Natural killer cell treated with Interleukin-12 subunit alpha and Interleukin-12 subunit beta and Interleukin-15 and Interleukin-18, amount 100 ng/mL, for 72 hours (primary cell): ENCODE data around the gene ASTN1. TPM values are rescaled to one million over a fixed set of nuclear protein-coding genes. Genes with fewer than 3 reads are reported as not detected.
A peak's percentile ranks its signal among the peaks of the same experiment; 100 is the strongest.

ENCODE experiments used
- ATAC-seq, 2 donors: fragments of 150-1000 bp; cut with Tn5 transposase in 1 of 2; sonication (Bioruptor Pico), chemical (Tn5 transposase) in 1 of 2; 2 replicates each; pipeline ENCODE4 v1.10.0; 2021
- DNase-seq: peaks from one replicate; pipeline ENCODE4 v3.0.0; 2022; ENCODE audit warnings: low spot score
- H3K27ac Mint-ChIP-seq, 2 donors: 1 replicate in 1 of 2; 2 replicates in 1 of 2; pipeline ENCODE4 v1.8.0; 2022; ENCODE audit warnings: mixed read lengths in 2 of 2, mild to moderate bottlenecking in 1 of 2, moderate library complexity in 1 of 2
- H3K27me3 Mint-ChIP-seq, 2 donors: 1 replicate in 1 of 2; 2 replicates in 1 of 2; pipeline ENCODE4 v1.8.0; 2022; ENCODE audit warnings: mixed read lengths in 2 of 2
- H3K36me3 Mint-ChIP-seq: one replicate; pipeline ENCODE4 v1.8.0; 2022; ENCODE audit warnings: mixed read lengths
- H3K4me1 Mint-ChIP-seq, 2 donors: 1 replicate in 1 of 2; 2 replicates in 1 of 2; pipeline ENCODE4 v1.8.0; 2022; ENCODE audit warnings: low read depth in 2 of 2, mixed read lengths in 2 of 2, mild to moderate bottlenecking in 1 of 2
- H3K4me3 Mint-ChIP-seq: one replicate; pipeline ENCODE4 v1.8.0; 2022; ENCODE audit warnings: mixed read lengths
- H3K9me3 Mint-ChIP-seq: 2 replicates; pipeline ENCODE4 v1.8.0; 2022; ENCODE audit warnings: mixed read lengths
- total RNA-seq, 2 donors: library from RNA; stranded (reverse); gene quantifications; one replicate each; pipeline ENCODE4 v1.2.3, GENCODE V29; 2022

The ASTN1 gene
- total RNA-seq, 2 donors from 2014 or later, result not detected

- Mint-ChIP-seq H3K4me3 (no peak overlapping the region), H3K27me3 (no peaks in the 10 kb centered on the region), H3K27ac (no peak overlapping the region), H3K4me1 (no peaks in the 10 kb centered on the region), H3K36me3 (no peaks in the 10 kb centered on the region), H3K9me3 (peaks cover 14% of the 10 kb centered on the region)
- DNase-seq (no peak), ATAC-seq (no peak)
These were observed 99.1 kb downstream of the ASTN1 start for GRCh38 chr1:177065430-177065829.

- Mint-ChIP-seq H3K4me3 (no peak overlapping the region), H3K9me3 (peaks cover 14% of the 10 kb centered on the region), H3K27ac (no peak overlapping the region), H3K27me3 (no peaks in the 10 kb centered on the region), H3K36me3 (no peaks in the 10 kb centered on the region), H3K4me1 (no peaks in the 10 kb centered on the region)
- no peak for DNase-seq
- ATAC-seq, result no peak
These were observed 100.9 kb downstream of the ASTN1 start for GRCh38 chr1:177063648-177064047.

- Mint-ChIP-seq H3K27ac (no peak overlapping the region), H3K36me3 (no peaks in the 10 kb centered on the region), H3K4me3 (no peak overlapping the region), H3K4me1 (no peaks in the 10 kb centered on the region), H3K27me3 (no peaks in the 10 kb centered on the region), H3K9me3 (peaks cover under 1% of the 10 kb centered on the region)
- ATAC-seq (no peak), DNase-seq (no peak)
These were observed 110.0 kb downstream of the ASTN1 start for GRCh38 chr1:177054542-177054941.

- no peak for DNase-seq
- no peaks in the 10 kb centered on the region for H3K4me1 Mint-ChIP-seq
- H3K27ac Mint-ChIP-seq, result no peak overlapping the region
- no peaks in the 10 kb centered on the region for H3K36me3 Mint-ChIP-seq
- H3K9me3 Mint-ChIP-seq, result peaks cover 2% of the 10 kb centered on the region
- H3K4me3 Mint-ChIP-seq, result no peak overlapping the region
- H3K27me3 Mint-ChIP-seq, result no peaks in the 10 kb centered on the region
- ATAC-seq, result no peak
These were observed 110.9 kb downstream of the ASTN1 start for GRCh38 chr1:177053648-177054047.

GRCh38 chr1:177048314-177049069 lies 116.0 kb downstream of the ASTN1 start:
- peaks cover 9% of the 10 kb centered on the region for H3K9me3 Mint-ChIP-seq
- no peak overlapping the region for H3K4me3 Mint-ChIP-seq
- DNase-seq, result no peak
- ATAC-seq, result no peak
- peaks cover 2 to 11% of the 10 kb centered on the region in 2 donors for H3K27me3 Mint-ChIP-seq
- H3K36me3 Mint-ChIP-seq, result no peaks in the 10 kb centered on the region
- H3K27ac Mint-ChIP-seq, result no peak overlapping the region
- no peaks in the 10 kb centered on the region for H3K4me1 Mint-ChIP-seq

- no peak for ATAC-seq
- no peak for DNase-seq
- Mint-ChIP-seq H3K4me3 (no peak overlapping the region), H3K27ac (no peak overlapping the region), H3K4me1 (no peaks in the 10 kb centered on the region), H3K9me3 (peaks cover 9% of the 10 kb centered on the region), H3K36me3 (no peaks in the 10 kb centered on the region), H3K27me3 (peaks cover 2 to 11% of the 10 kb centered on the region in 2 donors)
These were observed 119.4 kb downstream of the ASTN1 start for GRCh38 chr1:177045151-177045550.

GRCh38 chr1:177044390-177044789 lies 120.1 kb downstream of the ASTN1 start:
- H3K9me3 Mint-ChIP-seq, result peaks cover 8% of the 10 kb centered on the region
- H3K4me1 Mint-ChIP-seq, result no peaks in the 10 kb centered on the region
- H3K4me3 Mint-ChIP-seq, result no peak overlapping the region
- H3K27me3 Mint-ChIP-seq, result peaks cover 2 to 11% of the 10 kb centered on the region in 2 donors
- H3K36me3 Mint-ChIP-seq, result no peaks in the 10 kb centered on the region
- no peak overlapping the region for H3K27ac Mint-ChIP-seq
- DNase-seq (no peak), ATAC-seq (no peak)

- no peak overlapping the region for H3K4me3 Mint-ChIP-seq
- DNase-seq (no peak), ATAC-seq (no peak)
- no peaks in the 10 kb centered on the region for H3K36me3 Mint-ChIP-seq
- no peaks in the 10 kb centered on the region for H3K4me1 Mint-ChIP-seq
- H3K9me3 Mint-ChIP-seq, result peaks cover 7% of the 10 kb centered on the region
- peaks cover 2 to 11% of the 10 kb centered on the region in 2 donors for H3K27me3 Mint-ChIP-seq
- no peak overlapping the region for H3K27ac Mint-ChIP-seq
These were observed 120.9 kb downstream of the ASTN1 start for GRCh38 chr1:177043597-177043996.

- ATAC-seq (no peak), DNase-seq (no peak)
- H3K4me1 Mint-ChIP-seq, result no peaks in the 10 kb centered on the region
- no peak overlapping the region for H3K27ac Mint-ChIP-seq
- H3K9me3 Mint-ChIP-seq, result peaks cover 5% of the 10 kb centered on the region
- no peaks in the 10 kb centered on the region for H3K36me3 Mint-ChIP-seq
- H3K27me3 Mint-ChIP-seq, result no peaks in the 10 kb centered on the region
- H3K4me3 Mint-ChIP-seq, result no peak overlapping the region
These were observed 128.9 kb downstream of the ASTN1 start for GRCh38 chr1:177035586-177035985.

GRCh38 chr1:177033628-177034027 lies 130.9 kb downstream of the ASTN1 start:
- no peak overlapping the region for H3K4me3 Mint-ChIP-seq

GRCh38 chr1:177032434-177032833 lies 132.1 kb downstream of the ASTN1 start:
- Mint-ChIP-seq H3K36me3 (no peaks in the 10 kb centered on the region), H3K27ac (no peak overlapping the region), H3K4me3 (no peak overlapping the region), H3K9me3 (peaks cover 1% of the 10 kb centered on the region), H3K4me1 (no peaks in the 10 kb centered on the region), H3K27me3 (no peaks in the 10 kb centered on the region)
- no peak for DNase-seq
- ATAC-seq, result no peak

More at GRCh38 chr1:177033628-177034027, 130.9 kb downstream of the ASTN1 start:
- Mint-ChIP-seq H3K36me3 (no peaks in the 10 kb centered on the region), H3K27ac (no peak overlapping the region), H3K9me3 (peaks cover 5% of the 10 kb centered on the region), H3K4me1 (no peaks in the 10 kb centered on the region), H3K27me3 (no peaks in the 10 kb centered on the region)
- ATAC-seq (no peak), DNase-seq (no peak)

GRCh38 chr1:177024623-177025022 lies 139.9 kb downstream of the ASTN1 start:
- H3K4me3 Mint-ChIP-seq, result no peak overlapping the region
- ATAC-seq (no peak), DNase-seq (no peak)
- peaks cover 11% of the 10 kb centered on the region for H3K9me3 Mint-ChIP-seq
- H3K27me3 Mint-ChIP-seq, result no peaks in the 10 kb centered on the region
- H3K27ac Mint-ChIP-seq, result no peak overlapping the region
- H3K4me1 Mint-ChIP-seq, result no peaks in the 10 kb centered on the region
- no peaks in the 10 kb centered on the region for H3K36me3 Mint-ChIP-seq

GRCh38 chr1:177023726-177024125 lies 140.8 kb downstream of the ASTN1 start:
- no peaks in the 10 kb centered on the region for H3K27me3 Mint-ChIP-seq
- H3K27ac Mint-ChIP-seq, result no peak overlapping the region

GRCh38 chr1:177023249-177023648 lies 141.3 kb downstream of the ASTN1 start:
- H3K36me3 Mint-ChIP-seq, result no peaks in the 10 kb centered on the region
- H3K9me3 Mint-ChIP-seq, result peaks cover 11% of the 10 kb centered on the region
- H3K27ac Mint-ChIP-seq, result no peak overlapping the region
- peak in 1 of 2 donors; percentile 10 for ATAC-seq
- DNase-seq, result no peak
- H3K4me1 Mint-ChIP-seq, result no peaks in the 10 kb centered on the region
- no peaks in the 10 kb centered on the region for H3K27me3 Mint-ChIP-seq
- no peak overlapping the region for H3K4me3 Mint-ChIP-seq

More at GRCh38 chr1:177023726-177024125, 140.8 kb downstream of the ASTN1 start:
- H3K9me3 Mint-ChIP-seq, result peaks cover 11% of the 10 kb centered on the region
- no peaks in the 10 kb centered on the region for H3K4me1 Mint-ChIP-seq
- H3K36me3 Mint-ChIP-seq, result no peaks in the 10 kb centered on the region
- ATAC-seq (peak in 1 of 2 donors; percentile 7), DNase-seq (no peak)
- no peak overlapping the region for H3K4me3 Mint-ChIP-seq

GRCh38 chr1:177021687-177022086 lies 142.8 kb downstream of the ASTN1 start:
- Mint-ChIP-seq H3K27ac (no peak overlapping the region), H3K36me3 (no peaks in the 10 kb centered on the region), H3K27me3 (no peaks in the 10 kb centered on the region), H3K4me1 (no peaks in the 10 kb centered on the region), H3K9me3 (peaks cover 7% of the 10 kb centered on the region), H3K4me3 (no peak overlapping the region)
- ATAC-seq (no peak), DNase-seq (no peak)
